NCI-H187 treated with DMSO at 0.1 percent for 48 hours (cell line): ENCODE measurements around the gene ZDHHC3.
"Not testable (repeated sequence)": the region's sequence is repeated elsewhere in the genome, so short reads cannot be mapped to it uniquely, and the experiment has no call there.

Source experiments
- DNase-seq: peaks from one replicate; lab custom pipeline; 2025; lab: John Stamatoyannopoulos, UW

ZDHHC3 gene

GRCh38 chr3:44963571-44964325, 12.2 kb downstream of the ZDHHC3 start:
- no peak for DNase-seq

DNA sequence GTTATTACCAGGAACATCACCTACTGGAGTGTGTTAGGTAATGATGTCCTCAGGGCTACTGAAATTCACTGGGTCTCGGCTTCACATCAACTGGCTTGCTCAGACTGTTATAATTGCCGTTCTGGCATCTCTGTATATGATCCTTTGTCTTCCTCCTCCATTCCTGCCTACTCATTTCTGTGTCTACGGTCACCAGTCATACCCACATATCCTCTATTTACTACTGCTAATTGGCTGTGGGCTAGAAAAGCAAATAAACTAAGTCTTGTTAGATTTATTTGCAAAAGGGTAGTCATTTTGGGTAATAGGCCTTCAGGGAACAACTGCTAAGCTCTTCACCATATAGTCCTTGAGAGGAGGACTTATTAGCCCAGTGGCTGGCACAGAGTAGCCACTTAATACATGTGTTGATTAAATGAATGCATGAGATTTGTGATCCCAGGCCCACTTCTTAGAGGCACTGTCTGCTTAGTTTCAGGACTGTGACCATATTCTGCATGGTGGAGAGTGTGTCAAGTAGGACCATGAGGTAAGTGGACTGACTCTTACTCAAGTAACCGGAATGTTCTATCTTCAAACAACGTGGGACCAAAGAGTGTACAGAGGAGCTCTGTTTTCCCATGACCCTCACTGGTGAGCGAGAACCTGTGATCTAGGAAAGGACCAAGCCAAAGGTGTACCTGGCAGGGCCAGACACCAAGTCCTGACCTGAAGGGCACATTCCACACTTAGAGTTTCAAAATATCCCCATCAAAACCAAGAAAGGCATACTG, 13.2 kb downstream of the ZDHHC3 start:
- no peak for DNase-seq

GRCh38 chr3:44961888-44962287, 14.1 kb downstream of the ZDHHC3 start:
- DNase-seq = no peak

- DNase-seq = no peak
Observed at GRCh38 chr3:44960387-44961026, 15.5 kb downstream of the ZDHHC3 start.

GRCh38 chr3:44958386-44958785, 17.6 kb downstream of the ZDHHC3 start:
- DNase-seq = no peak

GRCh38 chr3:44957986-44958385, 18.0 kb downstream of the ZDHHC3 start:
- no peak for DNase-seq

- DNase-seq = no peak
Observed at GRCh38 chr3:44955917-44956316, 20.1 kb downstream of the ZDHHC3 start.

DNA sequence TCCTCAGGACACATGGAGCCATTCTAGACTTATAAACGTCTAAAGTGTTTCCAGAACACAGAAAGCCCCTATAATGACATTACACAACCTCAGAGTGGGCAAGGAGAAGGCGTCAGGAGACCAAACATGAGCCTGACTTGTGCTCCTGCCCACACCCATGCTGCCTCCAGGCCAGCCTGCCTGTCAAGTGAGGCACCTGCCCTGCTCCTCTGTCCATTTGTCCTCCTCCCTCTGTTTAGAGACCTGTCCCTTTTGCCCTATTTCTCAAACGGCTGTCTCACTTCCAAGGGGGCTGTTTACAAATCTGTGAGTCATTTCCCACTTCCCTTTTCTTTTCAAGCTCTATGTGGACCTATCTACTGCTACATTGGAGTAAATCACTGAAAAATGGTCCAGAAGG, 21.0 kb downstream of the ZDHHC3 start:
- no peak for DNase-seq

DNA sequence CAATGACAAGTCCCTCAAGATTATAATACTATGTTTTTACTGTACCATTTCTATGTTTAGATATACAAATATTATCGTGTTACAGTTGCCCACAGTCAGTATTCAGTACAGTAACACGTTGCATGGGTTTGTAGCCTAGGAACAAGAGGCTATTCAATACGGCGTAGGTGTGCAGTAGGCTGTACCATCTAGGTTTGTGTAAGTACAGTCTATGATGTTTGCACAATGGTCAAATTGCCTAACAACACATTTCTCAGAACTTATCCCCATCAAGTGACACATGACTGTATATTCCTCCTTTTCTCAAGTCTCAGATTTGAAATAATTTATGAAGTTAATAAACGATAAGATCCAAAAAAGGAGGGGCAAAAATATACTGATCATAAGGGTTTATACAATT, 21.7 kb downstream of the ZDHHC3 start:
- no peak for DNase-seq

DNA sequence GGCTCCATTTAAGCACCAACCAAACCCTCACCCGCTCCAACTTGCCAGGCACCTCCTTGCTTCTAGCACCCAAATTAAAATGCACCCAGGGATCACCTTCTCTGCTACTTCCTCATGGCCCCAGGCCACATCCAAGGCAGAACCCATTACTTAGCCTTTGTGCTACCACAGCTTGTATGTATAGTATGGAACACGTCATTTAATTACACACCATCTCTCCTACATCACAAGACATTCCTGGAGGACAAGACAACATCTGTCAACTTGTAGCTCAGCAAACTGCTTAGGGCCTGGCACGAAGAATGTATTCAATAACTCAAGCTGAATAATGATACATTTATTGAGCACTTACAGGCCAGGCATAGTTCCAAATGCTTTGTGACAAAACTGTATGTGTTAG, 23.3 kb downstream of the ZDHHC3 start:
- no peak for DNase-seq

DNA sequence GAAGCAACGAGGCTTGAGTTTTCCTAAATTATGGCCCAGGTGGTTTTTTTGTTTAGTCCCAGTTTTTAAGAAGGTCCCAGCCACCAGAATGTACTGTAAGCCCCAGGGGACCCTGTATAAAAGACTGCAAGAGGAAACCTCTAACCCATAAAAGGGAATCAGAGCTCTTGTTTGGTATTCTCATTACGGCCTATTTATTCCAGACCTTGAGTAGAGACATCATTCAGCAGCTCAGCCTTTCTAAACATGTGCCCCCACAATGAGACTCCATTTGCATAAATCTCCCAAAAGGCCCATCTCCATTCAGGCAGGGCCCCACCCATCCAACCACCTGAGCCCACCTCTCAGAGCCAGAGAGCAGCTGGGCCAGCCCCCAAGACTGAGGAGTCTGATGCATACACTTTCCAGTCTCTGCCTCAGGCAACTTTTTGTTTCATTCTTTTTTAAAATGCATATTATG, 25.7 kb downstream of the ZDHHC3 start:
- DNase-seq = no peak

DNA sequence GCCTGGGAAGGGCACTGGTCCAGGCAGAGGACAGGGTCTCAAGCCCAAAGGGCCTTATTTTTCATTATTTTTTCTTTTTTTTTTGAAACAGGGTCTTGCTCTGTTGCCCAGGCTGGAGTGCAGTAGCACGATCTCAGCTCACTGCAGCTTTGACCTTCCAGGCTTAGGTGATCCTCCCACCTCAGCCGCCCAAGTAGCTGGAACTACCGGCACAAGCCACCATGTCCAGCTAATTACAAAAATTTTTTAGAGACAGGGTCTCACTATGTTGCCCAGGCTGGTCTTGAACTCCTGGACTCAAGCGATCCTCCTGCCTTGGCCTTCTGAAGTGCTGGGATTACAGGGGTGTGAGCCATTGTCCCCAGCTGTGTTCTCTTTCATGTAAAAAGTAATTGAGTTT, 26.2 kb downstream of the ZDHHC3 start:
- DNase-seq = not testable (repeated sequence)

- no peak for DNase-seq
Observed at GRCh38 chr3:44948239-44948638, 27.7 kb downstream of the ZDHHC3 start.

DNA sequence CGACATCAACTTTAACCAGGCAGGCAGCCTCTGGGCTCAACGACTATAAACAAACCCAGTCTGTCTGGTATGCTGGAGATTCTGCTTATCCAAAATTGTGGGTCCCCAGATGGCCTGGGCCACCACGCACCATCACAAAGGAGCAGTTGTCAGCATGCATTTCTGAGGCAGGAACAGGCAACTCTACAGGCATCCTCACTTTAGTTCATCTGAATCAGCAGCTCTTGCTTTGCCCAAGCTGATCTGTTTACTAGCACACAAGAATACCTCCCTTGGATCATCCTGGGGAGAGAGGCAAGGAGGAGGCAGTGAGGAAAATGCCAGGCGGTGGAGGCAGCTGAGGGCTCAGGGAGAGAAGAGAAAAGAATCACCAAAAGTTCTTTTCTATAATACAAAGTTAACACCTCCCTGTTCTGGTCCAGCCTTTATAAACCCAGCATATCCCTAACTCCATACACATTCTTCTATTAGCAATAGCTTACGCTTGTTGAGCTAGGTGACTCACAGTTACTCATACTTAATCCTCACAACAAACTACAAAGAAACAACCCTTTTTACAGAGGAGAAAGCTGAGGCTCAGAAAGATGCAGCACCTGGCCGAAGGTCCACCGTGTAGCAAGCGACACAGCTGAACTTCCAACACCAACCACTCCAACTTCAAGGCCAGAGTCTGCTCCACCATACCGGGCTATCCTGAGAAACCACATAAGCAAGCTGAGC, 33.6 kb downstream of the ZDHHC3 start:
- DNase-seq = no peak

GRCh38 chr3:44939581-44940036, 36.4 kb downstream of the ZDHHC3 start:
- no peak for DNase-seq

GRCh38 chr3:44932986-44933944, 42.7 kb downstream of the ZDHHC3 start:
- DNase-seq = no peak

DNA sequence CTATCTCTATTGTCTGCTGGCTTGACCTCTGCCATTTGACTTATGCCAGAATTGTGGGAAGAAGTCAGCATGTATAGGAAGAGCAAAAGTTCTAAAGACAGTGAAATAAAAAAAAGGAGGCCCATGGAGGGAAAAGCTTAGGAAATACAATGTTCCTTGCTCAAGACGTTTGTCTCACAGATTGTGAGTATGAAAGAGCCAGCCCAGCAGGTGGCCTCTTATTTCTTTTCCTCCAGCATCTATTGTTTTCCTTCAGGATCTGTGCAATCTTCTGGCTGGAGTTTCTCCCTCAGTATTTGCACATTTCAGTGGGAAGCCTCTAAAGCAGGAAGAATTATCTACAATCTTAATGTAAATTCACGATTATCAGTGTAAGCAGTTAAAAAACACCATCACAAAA, 43.7 kb downstream of the ZDHHC3 start:
- DNase-seq = no peak

DNA sequence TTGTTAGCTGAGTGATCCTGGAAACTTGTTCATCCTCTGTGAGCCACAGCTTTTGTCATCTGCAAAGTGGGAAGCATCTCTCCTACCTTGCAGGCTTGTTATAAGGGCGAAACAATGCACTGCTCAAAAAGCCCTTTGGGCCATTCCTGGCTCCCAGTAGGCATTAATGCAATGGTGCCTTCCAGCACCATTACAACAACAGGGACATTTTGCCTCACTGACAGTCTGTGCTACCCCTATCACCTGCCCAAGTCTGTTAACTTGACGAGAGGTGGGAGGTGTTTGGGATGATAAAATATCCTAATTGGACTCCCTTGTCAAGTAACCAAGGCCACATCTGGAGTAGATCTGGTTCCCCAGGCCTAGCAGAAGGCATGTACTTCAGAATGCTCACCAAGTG, 44.2 kb downstream of the ZDHHC3 start:
- DNase-seq = no peak

DNA sequence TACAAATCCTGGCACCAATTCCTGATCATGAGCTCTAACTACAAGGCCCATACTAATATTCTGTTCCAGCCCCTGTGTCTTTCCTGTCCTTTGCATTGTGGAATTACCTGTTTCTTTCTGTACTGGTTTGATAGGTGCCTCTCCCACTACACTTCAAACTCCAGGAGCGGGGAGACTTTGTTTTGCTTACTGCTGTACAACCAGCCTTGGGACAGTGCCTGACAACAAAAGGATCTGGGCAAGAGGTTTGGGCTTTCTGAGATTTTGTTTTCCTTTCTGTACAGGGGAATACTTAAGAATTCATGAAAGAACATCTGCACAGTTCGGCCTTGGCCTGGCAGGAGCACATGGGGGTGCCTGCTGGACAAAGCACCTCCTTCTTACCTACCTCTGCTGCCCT, 45.1 kb downstream of the ZDHHC3 start:
- no peak for DNase-seq

GRCh38 chr3:44929782-44930181, 46.2 kb downstream of the ZDHHC3 start:
- DNase-seq = no peak

GRCh38 chr3:44927371-44927770, 48.6 kb downstream of the ZDHHC3 start:
- DNase-seq = no peak
